ENCODE data around the gene PLAAT3. TPM values are rescaled to one million over a fixed set of nuclear protein-coding genes. Genes with fewer than 3 reads are reported as not detected.
A peak's percentile ranks its signal among the peaks of the same experiment; 100 is the strongest.
"Not testable (repeated sequence)": the region's sequence is repeated elsewhere in the genome, so short reads cannot be mapped to it uniquely, and the experiment has no call there.

Gene PLAAT3
- total RNA-seq, 1 donor from 2014 or later = 19.8 TPM

- H3K27me3 ChIP-seq (ENCODE audit: control insufficient read depth in 3 of 3, insufficient read depth in 3 of 3, low read length in 3 of 3) = no peaks in the 10 kb centered on the region
- no peak overlapping the region for H3K4me3 ChIP-seq (ENCODE audit: low read length in 3 of 3)
- H3K27ac ChIP-seq (ENCODE audit: low read depth, low read length) = no peak overlapping the region
- no peaks in the 10 kb centered on the region for H3K9me3 ChIP-seq (ENCODE audit: control insufficient read depth in 3 of 3, low read length in 3 of 3)
- H3K36me3 ChIP-seq (ENCODE audit: control insufficient read depth in 3 of 3, insufficient read depth in 3 of 3, low read length in 3 of 3) = no peaks in the 10 kb centered on the region
- H3K9ac ChIP-seq (ENCODE audit: low read depth in 1 of 3, low read length in 3 of 3) = no peak overlapping the region
- H3K4me1 ChIP-seq (ENCODE audit: control insufficient read depth in 3 of 3, insufficient read depth in 3 of 3, low read length in 3 of 3) = peaks cover 0 to 4% (median 3%) of the 10 kb centered on the region in 3 donors
These were observed 56.7 kb downstream of the PLAAT3 start for GRCh38 chr11:63557570-63557969.

- no peak overlapping the region for H3K9ac ChIP-seq (ENCODE audit: low read depth in 1 of 3, low read length in 3 of 3)
- H3K4me3 ChIP-seq (ENCODE audit: low read length in 3 of 3) = no peak overlapping the region
- no peaks in the 10 kb centered on the region for H3K27me3 ChIP-seq (ENCODE audit: control insufficient read depth in 3 of 3, insufficient read depth in 3 of 3, low read length in 3 of 3)
- no peak overlapping the region for H3K27ac ChIP-seq (ENCODE audit: low read depth, low read length)
- no peaks in the 10 kb centered on the region for H3K36me3 ChIP-seq (ENCODE audit: control insufficient read depth in 3 of 3, insufficient read depth in 3 of 3, low read length in 3 of 3)
- H3K4me1 ChIP-seq (ENCODE audit: control insufficient read depth in 3 of 3, insufficient read depth in 3 of 3, low read length in 3 of 3) = peaks cover 4 to 10% (median 7%) of the 10 kb centered on the region in 3 donors
- H3K9me3 ChIP-seq (ENCODE audit: control insufficient read depth in 3 of 3, low read length in 3 of 3) = no peaks in the 10 kb centered on the region
These were observed 57.7 kb downstream of the PLAAT3 start for GRCh38 chr11:63556404-63557013.

- no peaks in the 10 kb centered on the region for H3K9me3 ChIP-seq (ENCODE audit: control insufficient read depth in 3 of 3, low read length in 3 of 3)
- H3K4me1 ChIP-seq (ENCODE audit: control insufficient read depth in 3 of 3, insufficient read depth in 3 of 3, low read length in 3 of 3) = peaks cover 6 to 7% (median 7%) of the 10 kb centered on the region in 3 donors
- H3K36me3 ChIP-seq (ENCODE audit: control insufficient read depth in 3 of 3, insufficient read depth in 3 of 3, low read length in 3 of 3) = no peaks in the 10 kb centered on the region
- no peak overlapping the region for H3K4me3 ChIP-seq (ENCODE audit: low read length in 3 of 3)
- H3K27ac ChIP-seq (ENCODE audit: low read depth, low read length) = no peak overlapping the region
- H3K27me3 ChIP-seq (ENCODE audit: control insufficient read depth in 3 of 3, insufficient read depth in 3 of 3, low read length in 3 of 3) = no peaks in the 10 kb centered on the region
- no peak overlapping the region for H3K9ac ChIP-seq (ENCODE audit: low read depth in 1 of 3, low read length in 3 of 3)
These were observed 59.4 kb downstream of the PLAAT3 start for GRCh38 chr11:63554877-63555223.

GRCh38 chr11:63553759-63554158, 60.5 kb downstream of the PLAAT3 start:
- no peaks in the 10 kb centered on the region for H3K9me3 ChIP-seq (ENCODE audit: control insufficient read depth in 3 of 3, low read length in 3 of 3)
- no peaks in the 10 kb centered on the region for H3K27me3 ChIP-seq (ENCODE audit: control insufficient read depth in 3 of 3, insufficient read depth in 3 of 3, low read length in 3 of 3)
- H3K9ac ChIP-seq (ENCODE audit: low read depth in 1 of 3, low read length in 3 of 3) = no peak overlapping the region
- no peak overlapping the region for H3K4me3 ChIP-seq (ENCODE audit: low read length in 3 of 3)
- no peak overlapping the region for H3K27ac ChIP-seq (ENCODE audit: low read depth, low read length)
- H3K4me1 ChIP-seq (ENCODE audit: control insufficient read depth in 3 of 3, insufficient read depth in 3 of 3, low read length in 3 of 3) = peaks cover 6 to 7% (median 7%) of the 10 kb centered on the region in 3 donors
- no peaks in the 10 kb centered on the region for H3K36me3 ChIP-seq (ENCODE audit: control insufficient read depth in 3 of 3, insufficient read depth in 3 of 3, low read length in 3 of 3)

GRCh38 chr11:63552921-63553320, 61.3 kb downstream of the PLAAT3 start:
- H3K4me3 ChIP-seq (ENCODE audit: low read length in 3 of 3) = no peak overlapping the region
- H3K9me3 ChIP-seq (ENCODE audit: control insufficient read depth in 3 of 3, low read length in 3 of 3) = no peaks in the 10 kb centered on the region
- H3K4me1 ChIP-seq (ENCODE audit: control insufficient read depth in 3 of 3, insufficient read depth in 3 of 3, low read length in 3 of 3) = peaks cover 6 to 7% (median 7%) of the 10 kb centered on the region in 3 donors
- no peaks in the 10 kb centered on the region for H3K36me3 ChIP-seq (ENCODE audit: control insufficient read depth in 3 of 3, insufficient read depth in 3 of 3, low read length in 3 of 3)
- no peak overlapping the region for H3K27ac ChIP-seq (ENCODE audit: low read depth, low read length)
- H3K27me3 ChIP-seq (ENCODE audit: control insufficient read depth in 3 of 3, insufficient read depth in 3 of 3, low read length in 3 of 3) = no peaks in the 10 kb centered on the region
- no peak overlapping the region for H3K9ac ChIP-seq (ENCODE audit: low read depth in 1 of 3, low read length in 3 of 3)

- Histone ChIP-seq H3K4me3 (ENCODE audit: low read length in 3 of 3) (peak overlapping the region in 2 of 3 donors; percentile 29 to 48), H3K9ac (ENCODE audit: low read depth in 1 of 3, low read length in 3 of 3) (peak overlapping the region in 1 of 3 donors; percentile 32), H3K27ac (ENCODE audit: low read depth, low read length) (no peak overlapping the region), H3K9me3 (ENCODE audit: control insufficient read depth in 3 of 3, low read length in 3 of 3) (no peaks in the 10 kb centered on the region), H3K36me3 (ENCODE audit: control insufficient read depth in 3 of 3, insufficient read depth in 3 of 3, low read length in 3 of 3) (no peaks in the 10 kb centered on the region), H3K4me1 (ENCODE audit: control insufficient read depth in 3 of 3, insufficient read depth in 3 of 3, low read length in 3 of 3) (peaks cover 6 to 7% (median 7%) of the 10 kb centered on the region in 3 donors), H3K27me3 (ENCODE audit: control insufficient read depth in 3 of 3, insufficient read depth in 3 of 3, low read length in 3 of 3) (no peaks in the 10 kb centered on the region)
These were observed 62.4 kb downstream of the PLAAT3 start for GRCh38 chr11:63551889-63552266.

GRCh38 chr11:63551091-63551888, 62.9 kb downstream of the PLAAT3 start:
- H3K9me3 ChIP-seq (ENCODE audit: control insufficient read depth in 3 of 3, low read length in 3 of 3) = no peaks in the 10 kb centered on the region
- H3K27me3 ChIP-seq (ENCODE audit: control insufficient read depth in 3 of 3, insufficient read depth in 3 of 3, low read length in 3 of 3) = no peaks in the 10 kb centered on the region
- H3K36me3 ChIP-seq (ENCODE audit: control insufficient read depth in 3 of 3, insufficient read depth in 3 of 3, low read length in 3 of 3) = no peaks in the 10 kb centered on the region
- peaks cover 6 to 7% (median 7%) of the 10 kb centered on the region in 3 donors for H3K4me1 ChIP-seq (ENCODE audit: control insufficient read depth in 3 of 3, insufficient read depth in 3 of 3, low read length in 3 of 3)
- H3K4me3 ChIP-seq (ENCODE audit: low read length in 3 of 3) = peak overlapping the region in 2 of 3 donors; percentile 48 to 58
- H3K9ac ChIP-seq (ENCODE audit: low read depth in 1 of 3, low read length in 3 of 3) = peak overlapping the region in 2 of 3 donors; percentile 32 to 45
- H3K27ac ChIP-seq (ENCODE audit: low read depth, low read length) = no peak overlapping the region

GRCh38 chr11:63550156-63550700, 64.0 kb downstream of the PLAAT3 start:
- H3K27ac ChIP-seq (ENCODE audit: low read depth, low read length); H3K27me3 ChIP-seq (ENCODE audit: control insufficient read depth in 3 of 3, insufficient read depth in 3 of 3, low read length in 3 of 3); H3K4me3 ChIP-seq (ENCODE audit: low read length in 3 of 3); H3K9me3 ChIP-seq (ENCODE audit: control insufficient read depth in 3 of 3, low read length in 3 of 3); H3K4me1 ChIP-seq (ENCODE audit: control insufficient read depth in 3 of 3, insufficient read depth in 3 of 3, low read length in 3 of 3); H3K9ac ChIP-seq (ENCODE audit: low read depth in 1 of 3, low read length in 3 of 3); H3K36me3 ChIP-seq (ENCODE audit: control insufficient read depth in 3 of 3, insufficient read depth in 3 of 3, low read length in 3 of 3): not testable (repeated sequence)

GRCh38 chr11:63549411-63549810, 64.8 kb downstream of the PLAAT3 start:
- H3K4me1 ChIP-seq (ENCODE audit: control insufficient read depth in 3 of 3, insufficient read depth in 3 of 3, low read length in 3 of 3) = peaks cover 6 to 7% (median 7%) of the 10 kb centered on the region in 3 donors
- peaks cover 0 to 12% (median 0%) of the 10 kb centered on the region in 3 donors for H3K36me3 ChIP-seq (ENCODE audit: control insufficient read depth in 3 of 3, insufficient read depth in 3 of 3, low read length in 3 of 3)
- no peaks in the 10 kb centered on the region for H3K27me3 ChIP-seq (ENCODE audit: control insufficient read depth in 3 of 3, insufficient read depth in 3 of 3, low read length in 3 of 3)
- H3K27ac ChIP-seq (ENCODE audit: low read depth, low read length) = no peak overlapping the region
- H3K9ac ChIP-seq (ENCODE audit: low read depth in 1 of 3, low read length in 3 of 3) = no peak overlapping the region
- H3K4me3 ChIP-seq (ENCODE audit: low read length in 3 of 3) = no peak overlapping the region
- no peaks in the 10 kb centered on the region for H3K9me3 ChIP-seq (ENCODE audit: control insufficient read depth in 3 of 3, low read length in 3 of 3)

GRCh38 chr11:63548178-63548577, 66.1 kb downstream of the PLAAT3 start:
- H3K9me3 ChIP-seq (ENCODE audit: control insufficient read depth in 3 of 3, low read length in 3 of 3) = no peaks in the 10 kb centered on the region
- H3K9ac ChIP-seq (ENCODE audit: low read depth in 1 of 3, low read length in 3 of 3) = no peak overlapping the region
- H3K27ac ChIP-seq (ENCODE audit: low read depth, low read length) = no peak overlapping the region
- H3K4me1 ChIP-seq (ENCODE audit: control insufficient read depth in 3 of 3, insufficient read depth in 3 of 3, low read length in 3 of 3) = peaks cover 4 to 7% (median 6%) of the 10 kb centered on the region in 3 donors
- H3K36me3 ChIP-seq (ENCODE audit: control insufficient read depth in 3 of 3, insufficient read depth in 3 of 3, low read length in 3 of 3) = peaks cover 0 to 12% (median 0%) of the 10 kb centered on the region in 3 donors
- no peak overlapping the region for H3K4me3 ChIP-seq (ENCODE audit: low read length in 3 of 3)
- no peaks in the 10 kb centered on the region for H3K27me3 ChIP-seq (ENCODE audit: control insufficient read depth in 3 of 3, insufficient read depth in 3 of 3, low read length in 3 of 3)
